AG08395 (cell line): ENCODE results near the gene MEF2C.

Experiments
- DNase-seq: peaks from one replicate; pipeline ENCODE4 v3.0.0; 2012; ENCODE audit warnings: mixed read lengths, low spot score

Gene MEF2C

DNA sequence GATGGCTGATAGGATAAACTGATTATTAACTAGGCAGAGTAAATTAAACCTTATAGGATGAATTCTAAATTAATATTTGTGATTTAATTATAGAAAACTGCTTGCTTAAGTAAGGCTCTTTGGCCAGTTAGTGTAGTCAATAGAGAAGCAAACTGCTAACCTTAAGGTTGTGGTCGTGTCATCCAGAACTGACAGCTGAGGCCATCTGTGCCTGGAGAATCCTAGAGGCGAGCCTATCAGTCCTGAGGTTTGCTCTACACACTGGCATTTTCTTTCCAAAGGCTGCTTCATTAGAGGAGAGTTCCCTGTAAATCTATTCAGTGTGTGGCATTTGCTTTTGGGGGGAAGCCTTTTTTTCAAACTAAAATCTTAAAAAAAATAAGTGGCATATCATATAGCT lies 169.2 kb downstream of the MEF2C start:
- no peak for DNase-seq

DNA sequence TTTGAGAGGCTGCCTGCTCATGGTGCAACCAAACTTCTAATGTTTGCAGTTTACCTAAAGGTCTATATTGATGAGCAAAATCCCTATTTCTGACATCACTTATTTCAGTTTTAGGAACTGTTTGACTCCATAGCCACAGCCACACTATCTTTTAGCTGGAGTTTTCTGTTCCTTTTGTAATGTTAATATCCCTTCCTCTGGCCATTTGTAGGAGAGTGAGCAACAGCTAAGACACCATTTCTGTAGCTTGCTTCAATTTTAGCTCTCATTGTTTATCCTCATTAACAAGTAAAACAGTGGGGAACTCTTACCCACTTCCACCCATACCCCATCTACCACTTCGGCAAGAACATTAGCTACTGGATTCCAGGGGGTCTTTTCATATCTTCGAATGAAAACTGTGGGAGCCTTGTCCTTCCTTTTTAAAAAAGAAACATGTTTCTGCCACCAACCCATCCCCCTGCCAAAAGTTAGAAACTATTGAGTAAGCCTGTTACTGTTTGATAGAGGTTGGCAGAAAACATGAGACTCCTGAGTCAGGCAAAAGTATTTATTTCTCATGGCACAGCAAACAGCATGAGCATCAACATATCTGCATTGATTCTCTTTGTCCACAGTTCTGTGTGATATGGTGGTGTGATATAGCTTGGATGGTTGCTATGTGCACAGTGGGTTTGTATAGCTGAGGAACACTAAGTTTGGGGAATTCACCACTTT lies 174.1 kb downstream of the MEF2C start:
- no peak for DNase-seq

DNA sequence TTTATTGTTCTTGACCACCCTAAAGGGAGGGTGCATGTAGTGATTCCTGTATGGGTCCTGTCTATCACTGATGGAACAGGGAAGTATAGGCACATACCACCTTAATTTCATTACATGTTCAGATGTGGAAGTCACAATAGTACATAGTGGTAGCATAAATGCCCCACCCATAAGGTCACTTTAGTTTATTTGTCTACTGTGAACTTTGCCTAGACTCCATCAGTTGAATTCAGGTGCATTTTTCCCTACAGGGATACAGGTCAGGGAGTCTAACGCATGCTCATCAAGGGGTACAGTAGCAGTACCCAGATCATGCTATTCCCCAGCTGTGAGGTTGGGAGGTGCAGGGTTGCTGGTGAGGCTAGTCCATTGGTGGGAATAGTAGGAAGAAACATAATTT lies 175.0 kb downstream of the MEF2C start:
- DNase-seq: no peak

DNA sequence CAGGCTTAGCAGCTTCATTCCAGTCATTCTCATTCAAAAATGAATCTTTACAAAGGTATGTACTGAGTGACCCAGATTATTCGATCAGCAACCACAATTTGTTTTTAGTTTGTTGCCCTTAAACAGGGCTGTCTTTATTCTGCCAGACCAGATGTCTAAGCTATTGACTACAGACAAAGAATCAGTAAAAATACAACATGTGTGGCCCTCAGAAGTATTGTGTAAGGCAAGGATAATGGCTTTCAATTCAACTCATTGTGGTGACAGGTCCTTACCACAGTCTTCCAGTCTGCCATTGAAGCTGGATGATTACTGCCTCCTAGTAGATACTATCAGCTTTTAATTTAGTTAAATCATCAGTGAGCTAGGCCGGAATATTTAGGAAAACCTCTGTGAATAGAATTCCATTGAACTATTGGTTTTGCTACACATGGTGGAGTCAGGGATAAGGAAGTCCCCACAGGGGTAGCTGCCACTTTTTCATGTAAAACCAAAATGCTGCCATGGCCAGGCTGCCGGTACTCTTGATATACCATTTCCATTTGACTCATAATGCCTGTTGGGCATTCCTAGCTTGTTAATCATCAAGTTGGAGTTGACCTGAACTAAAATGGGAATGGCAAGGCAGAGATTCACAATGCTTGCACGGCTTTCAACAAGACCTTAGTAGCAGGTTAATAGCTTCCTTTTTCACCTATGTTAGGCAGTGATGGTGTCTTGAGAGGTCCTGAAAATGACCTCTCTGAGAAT lies 175.6 kb downstream of the MEF2C start:
- DNase-seq: no peak

DNA sequence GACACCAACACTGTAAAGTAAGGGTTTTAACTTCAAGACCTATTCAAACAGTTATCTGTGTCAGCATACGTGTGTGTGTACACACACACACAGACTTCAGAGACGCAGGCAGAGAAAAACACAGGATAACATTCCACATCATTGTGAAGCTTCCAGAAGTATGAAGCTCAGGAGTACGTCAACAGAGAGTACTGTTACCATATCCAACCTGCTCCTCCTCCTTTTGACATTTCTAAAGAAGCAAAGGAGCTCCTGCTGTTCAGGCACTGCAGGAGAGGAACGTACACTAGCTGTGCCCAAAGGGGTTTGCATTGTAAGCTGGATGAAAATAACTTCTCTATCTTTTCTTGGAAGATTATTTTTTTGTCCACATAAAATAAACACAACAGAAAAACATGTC lies 180.7 kb downstream of the MEF2C start:
- no peak for DNase-seq

DNA sequence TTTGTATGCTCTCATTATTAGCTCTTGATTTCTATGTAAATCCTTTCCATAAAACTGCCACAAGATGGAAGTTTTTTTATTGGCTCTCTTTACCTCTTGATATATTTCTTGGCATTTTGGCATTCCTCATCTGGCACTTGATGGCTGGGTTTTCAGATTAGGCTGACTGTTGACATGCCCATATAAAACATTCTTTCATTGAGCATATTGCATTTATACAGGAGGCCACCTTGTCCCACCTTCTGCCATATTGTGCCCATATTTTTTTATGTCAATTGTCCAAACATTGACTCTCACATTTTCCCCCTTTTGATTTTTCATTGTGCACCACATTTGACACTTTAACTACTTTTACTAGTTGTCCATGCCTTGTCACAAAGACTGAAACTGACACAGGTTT lies 182.9 kb downstream of the MEF2C start:
- no peak for DNase-seq

DNA sequence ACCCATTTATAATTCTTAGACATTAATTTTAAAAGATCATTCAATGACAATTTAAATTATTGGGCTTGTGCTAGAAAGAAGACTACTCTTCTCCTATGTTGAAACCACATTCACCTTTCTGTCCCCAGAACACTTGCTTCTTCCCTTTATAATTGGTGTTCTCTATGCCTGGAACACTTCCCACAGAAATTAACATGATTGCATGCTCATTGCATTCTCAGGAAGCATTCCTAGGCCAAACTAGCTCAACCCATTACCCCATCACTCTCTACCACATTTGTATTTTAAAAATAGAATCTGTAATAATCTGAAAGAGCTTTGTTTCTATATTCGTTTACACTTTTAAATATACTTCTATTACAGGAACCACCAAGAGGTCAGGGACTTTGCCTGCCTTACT lies 184.7 kb downstream of the MEF2C start:
- DNase-seq: no peak

DNA sequence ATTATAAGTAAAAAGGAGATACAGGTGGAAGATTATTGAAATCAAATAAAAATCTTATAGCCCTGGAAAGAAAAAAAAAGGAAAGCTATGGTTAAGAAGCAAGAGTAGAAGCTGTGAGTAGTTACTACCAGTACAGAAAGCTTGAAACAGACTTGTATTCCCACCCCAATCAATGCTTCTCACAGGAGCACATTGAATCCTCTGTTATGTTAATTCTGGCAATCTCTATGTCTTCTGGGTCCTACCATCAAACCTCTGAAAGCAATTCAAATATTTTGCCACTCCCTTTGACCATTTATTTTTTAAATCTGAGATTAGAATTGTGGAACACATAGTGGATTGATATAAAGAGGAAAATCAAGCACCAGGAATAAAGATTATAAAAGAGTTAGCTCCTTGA lies 186.5 kb downstream of the MEF2C start:
- no peak for DNase-seq

DNA sequence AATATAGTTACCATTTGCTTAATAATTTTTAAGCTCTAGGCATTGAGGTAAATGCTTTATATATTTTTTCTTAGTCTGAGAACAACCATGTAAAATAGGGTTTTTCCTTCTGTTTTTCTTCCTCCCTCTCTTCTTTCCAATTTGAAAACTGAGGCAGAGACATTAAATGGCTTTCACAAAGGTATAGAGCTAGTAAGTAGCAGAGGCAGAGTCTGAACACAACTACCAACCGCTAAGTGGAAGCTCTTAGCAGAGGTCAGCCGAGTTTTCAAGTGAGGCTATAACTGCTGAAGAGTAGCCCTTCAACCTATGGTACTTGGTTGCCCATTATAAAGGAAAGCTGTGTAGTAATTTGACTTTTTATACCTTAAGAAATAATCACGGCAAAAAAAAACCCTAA lies 187.1 kb downstream of the MEF2C start:
- no peak for DNase-seq

DNA sequence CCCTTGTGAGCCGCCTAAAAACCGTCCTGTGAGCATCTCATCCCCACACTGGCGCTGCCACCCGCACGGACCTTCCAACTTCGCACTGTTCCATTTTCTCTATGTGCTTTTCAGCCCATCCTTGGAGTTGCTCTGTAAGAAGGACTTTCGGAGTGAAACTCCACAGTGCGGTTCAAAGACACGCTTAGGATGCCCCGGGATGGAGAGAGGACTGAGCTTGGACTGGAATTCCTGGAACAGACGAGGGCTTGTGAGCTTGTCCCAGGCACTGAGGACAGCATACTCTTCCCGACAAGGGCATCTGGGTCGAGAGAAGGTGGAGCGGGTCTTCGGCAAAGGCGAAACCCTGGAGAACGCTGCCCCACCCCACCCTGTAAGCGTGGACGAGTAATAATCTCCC lies 187.8 kb downstream of the MEF2C start:
- no peak for DNase-seq

DNA sequence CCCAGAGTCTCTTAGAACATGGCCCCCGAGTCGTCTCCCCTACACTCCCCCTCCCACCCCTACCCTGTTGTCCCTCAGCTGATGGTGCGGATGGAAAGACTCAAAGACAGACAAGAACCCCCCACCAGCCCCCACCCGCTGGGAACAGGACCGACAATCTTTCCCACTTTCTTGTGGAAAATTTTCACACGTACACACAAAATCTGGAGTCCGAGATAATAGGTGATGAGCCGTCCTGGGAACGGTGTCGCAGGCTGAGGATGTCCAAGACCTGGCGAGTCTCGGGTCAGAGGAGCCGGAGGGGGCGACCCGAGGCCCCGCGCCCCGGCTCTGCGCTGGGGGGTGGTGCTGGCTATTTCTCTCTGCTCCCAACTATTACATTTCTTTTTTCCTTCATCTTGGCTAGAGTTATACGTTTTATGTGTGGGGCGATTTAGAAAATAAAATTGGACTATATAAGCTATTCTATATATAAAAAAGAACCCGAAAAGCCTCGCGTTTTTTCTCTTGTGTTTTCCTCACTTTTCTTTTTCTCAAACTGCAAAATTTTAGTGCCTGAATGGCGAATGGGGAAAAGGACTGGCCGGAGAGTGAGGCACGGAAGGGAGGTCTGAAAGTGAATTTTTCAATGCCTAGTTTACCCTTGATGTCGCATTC lies 188.8 kb downstream of the MEF2C start:
- no peak for DNase-seq

DNA sequence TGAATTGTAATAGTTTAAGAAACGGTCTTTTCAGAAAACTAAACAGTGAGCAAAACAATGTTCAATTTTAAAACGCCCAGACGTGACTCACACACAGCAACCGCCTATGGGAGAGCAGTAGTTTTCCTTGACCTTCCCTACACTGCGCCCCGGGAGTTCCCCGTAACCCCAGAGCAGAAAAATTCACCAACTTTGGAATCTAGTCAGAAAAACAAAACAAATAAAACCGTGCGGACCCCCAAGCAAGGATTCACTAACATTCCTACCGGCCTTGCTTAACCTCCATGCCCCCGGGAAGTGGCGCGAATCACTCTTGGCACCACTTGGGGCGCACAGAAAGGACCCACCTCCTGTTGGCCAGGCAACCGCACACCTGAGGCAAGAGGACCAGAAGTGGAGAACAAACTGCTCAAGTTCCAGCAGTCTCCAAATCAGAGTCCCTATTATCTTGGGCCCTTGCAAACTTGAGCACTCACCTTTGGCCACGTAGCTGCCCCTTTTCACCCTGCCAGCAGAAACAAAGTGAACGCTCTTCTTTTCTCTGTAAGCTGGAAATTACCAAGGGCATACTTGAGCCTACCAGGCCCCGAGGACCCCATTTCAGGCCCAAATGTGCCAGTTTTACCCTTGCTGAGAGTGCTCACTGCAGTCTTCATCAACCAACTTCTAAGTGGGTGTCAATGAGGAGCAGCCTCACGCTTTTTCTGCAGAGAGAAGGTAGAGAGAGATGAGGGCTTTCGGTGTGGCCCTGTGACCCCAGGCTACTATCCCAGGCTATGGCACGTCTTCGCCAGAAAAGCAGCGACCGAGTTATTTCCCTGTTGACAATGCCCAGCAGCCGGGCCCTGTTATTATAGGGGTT lies 189.7 kb downstream of the MEF2C start:
- DNase-seq: no peak

DNA sequence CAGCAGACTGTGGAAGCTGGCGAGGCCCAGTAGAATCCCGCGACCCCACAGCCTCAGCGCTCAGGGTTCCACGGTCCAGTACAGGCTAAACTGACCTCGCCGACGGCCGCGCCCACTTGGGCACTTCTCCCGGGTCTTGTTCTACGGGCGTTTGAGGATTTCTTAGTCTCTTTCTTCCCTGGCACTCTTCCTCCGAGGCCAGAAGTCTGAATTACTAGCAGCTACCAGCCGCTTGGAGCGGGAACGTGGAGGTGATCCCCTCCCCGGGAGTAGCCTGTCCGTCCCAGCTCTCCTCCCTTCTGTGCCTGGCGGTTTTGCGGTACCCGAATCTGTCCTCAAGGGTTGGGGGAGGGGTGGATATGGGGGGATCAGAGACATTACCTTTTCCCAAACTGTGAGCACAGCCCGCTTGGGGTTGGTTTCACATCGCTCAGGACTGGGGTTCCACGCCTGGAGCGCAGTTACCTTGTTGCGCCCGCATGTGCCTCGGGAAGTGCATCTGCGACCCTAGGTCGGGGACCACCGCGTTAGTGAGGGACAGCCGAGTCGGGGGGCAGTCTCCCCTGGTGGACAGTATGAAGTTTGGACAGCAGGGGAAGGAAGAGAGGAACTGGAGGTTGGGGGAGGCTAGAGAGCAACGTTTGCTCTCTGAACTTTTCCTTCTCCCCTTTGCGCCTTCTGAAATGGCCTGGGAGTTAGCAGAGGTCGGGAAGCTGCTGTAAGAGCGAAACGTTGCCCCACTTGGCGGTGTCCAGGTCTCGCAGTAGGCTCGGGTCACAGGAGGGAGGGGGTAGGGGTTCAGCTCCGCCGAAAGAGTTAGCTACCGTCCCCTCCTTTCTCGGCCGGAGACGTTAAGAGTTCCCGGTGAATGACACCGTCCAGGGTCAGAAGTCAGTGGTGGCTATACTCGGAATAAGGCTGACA lies 190.8 kb downstream of the MEF2C start:
- no peak for DNase-seq

DNA sequence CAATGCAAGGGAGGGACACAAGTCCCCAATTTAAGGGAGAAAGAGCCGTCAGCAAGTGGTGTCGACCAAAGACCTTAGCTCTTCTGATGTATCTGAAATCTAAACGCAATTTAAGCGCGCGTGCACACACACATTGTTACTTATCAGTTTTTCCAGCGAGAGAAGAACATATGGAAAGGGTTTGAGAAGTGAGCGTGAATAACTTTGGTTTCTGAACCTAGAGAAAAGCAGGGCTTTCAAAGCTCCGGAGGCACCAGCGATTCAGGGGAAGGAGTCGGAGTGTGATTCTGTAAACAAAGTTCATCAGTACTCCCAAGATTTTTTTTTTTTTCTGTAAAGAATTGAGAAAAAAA lies 191.8 kb downstream of the MEF2C start:
- DNase-seq: no peak

DNA sequence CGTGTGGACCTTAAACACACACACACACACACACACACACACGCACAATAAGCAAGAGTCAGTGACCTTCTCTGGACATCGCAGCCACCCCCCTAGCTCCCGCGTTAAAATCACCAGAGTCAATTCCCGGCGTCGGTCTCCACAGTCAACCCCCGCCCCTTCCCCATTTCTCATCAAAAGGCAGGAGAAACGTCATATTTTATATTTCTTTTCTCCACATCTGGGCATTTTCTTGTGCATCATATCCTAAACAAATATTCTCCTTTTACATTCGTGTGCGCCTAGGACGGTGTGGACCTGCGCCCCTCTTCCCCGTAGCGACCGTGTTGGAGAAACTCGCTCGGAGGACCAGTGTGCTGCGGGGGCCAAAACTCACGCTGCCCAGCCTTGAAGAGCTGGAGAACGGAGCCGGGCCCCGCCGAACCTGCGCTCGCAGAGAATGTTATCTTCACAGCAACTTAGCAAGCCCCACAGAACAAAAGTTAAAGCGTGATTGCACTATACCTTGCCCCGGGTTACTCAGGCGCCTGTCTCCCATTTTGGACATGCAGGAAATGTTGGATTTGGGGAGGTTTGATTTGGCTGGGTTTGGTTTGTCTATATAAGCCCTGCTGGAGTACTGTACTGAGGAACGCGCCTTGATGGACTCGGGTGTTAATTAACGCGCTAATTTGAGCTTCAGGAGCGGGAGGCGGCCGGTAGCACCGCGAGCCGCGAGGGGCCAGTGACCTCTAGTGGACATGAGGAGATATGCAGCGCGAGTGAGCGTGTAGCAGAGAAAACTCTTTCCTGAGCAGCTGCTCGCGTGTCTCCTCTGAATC lies 192.4 kb downstream of the MEF2C start:
- peak; percentile 78 for DNase-seq

DNA sequence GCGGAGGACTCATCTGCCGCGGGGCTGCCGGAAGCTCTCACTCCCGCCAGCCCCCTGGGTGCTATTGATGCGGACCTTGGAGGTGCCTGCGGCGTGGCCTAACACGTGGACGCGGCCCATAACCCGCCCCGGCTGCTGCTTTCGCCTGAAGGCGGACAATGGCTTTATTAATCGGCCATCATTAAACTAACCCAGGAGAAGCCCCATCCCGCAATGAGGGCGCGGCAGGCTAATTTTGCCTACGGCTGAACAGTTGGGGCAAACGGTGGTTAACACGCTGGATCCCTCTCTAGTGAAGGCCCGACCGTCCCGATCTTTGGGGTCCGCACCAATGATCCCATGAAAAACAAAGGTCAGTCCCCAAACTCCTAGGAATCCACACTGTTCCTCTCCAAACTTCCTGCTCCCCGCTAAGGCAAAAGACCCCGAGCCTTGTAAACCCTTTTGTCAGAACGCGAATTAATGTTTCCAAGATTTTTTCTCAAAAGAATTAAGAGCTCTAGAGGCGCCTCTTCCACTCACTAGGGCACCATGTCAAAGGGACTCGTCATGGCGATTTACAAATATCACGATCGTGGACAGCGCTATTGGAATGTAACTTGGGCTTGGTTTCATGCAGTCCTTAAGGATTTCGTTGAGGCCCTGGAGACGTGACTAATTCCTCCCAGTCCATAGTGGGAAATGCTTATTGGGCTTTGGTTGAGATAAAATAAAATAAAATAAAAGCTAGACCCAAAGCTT lies 193.1 kb downstream of the MEF2C start:
- no peak for DNase-seq

DNA sequence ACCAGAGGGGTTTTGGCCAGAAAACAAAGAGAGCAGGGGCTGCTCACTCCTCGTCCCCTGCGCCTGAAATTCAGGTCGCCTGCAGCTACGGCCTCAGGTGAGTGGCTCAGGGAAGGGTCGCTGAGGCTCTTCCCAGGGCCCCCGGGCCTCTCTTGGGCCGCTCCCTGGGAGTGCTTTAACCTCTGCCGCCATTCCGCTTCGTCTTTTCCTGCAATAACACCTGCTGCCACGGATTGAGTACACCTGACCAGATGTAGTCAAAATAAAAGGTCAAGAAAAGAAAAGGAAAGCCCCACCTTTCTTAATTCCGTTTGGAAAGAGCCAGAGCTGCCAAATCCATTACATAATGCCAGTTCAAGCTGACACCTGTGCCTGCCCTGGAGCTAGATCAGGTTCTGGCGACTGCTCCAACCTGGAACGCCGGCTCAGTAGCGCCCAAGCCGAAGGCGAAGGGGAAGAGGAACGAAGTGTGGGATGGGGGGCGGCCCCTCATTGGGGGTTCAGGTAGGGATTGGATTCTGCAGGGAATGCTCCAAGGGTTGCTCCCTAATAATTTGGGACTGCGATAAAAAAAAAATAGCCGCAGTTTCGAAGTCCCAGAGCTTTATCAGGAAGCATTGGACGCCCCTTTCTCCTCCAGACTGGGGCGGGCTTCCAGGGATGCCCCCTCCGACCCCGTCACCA lies 193.9 kb downstream of the MEF2C start:
- no peak for DNase-seq

DNA sequence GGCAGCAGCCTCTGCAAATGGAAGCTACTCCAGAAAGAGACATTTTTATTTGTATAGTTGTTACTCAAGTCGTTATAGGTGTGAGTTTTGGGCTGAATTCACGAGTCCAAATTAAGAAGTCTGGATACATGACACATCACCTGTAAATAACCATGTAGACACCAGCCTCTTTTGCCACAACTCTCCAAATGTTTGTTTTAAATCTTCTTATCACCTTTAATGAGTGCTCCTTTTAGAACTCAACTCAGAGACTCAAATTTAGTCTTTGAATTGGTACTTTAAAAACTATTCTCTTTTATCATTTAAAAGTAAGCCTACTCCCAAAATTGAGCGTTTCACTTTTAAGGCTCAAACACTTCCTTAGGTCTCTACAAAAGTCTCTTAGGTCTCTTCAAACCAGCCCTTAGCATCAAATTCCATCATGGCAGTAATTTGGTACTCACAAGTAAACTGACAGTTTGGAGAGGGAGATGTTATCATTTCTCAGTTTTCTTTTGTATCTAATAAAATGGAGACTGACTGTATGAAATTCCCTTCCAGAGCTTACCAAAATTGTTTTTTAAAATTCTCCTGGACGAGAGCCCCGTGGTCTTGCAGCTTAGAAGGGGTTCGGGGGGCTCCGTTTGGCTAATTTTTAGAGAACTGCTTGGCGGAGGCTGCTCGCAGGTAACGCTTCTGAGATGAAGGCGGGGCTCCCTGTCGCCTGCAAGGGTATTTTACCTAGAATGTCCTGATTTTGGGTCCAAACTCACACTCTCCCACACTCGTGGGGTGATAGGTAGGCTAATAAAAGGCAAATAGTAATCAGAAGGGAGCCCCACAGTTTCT lies 194.6 kb downstream of the MEF2C start:
- no peak for DNase-seq
